Renal pelvis (tissue), 4 donors: ENCODE results near the gene YY2. TPM values are rescaled to one million over a fixed set of nuclear protein-coding genes. Genes with fewer than 3 reads are reported as not detected.
"Not testable (repeated sequence)": the region's sequence is repeated elsewhere in the genome, so short reads cannot be mapped to it uniquely, and the experiment has no call there.

ENCODE experiments used
- DNase-seq: peaks from one replicate; pipeline ENCODE4 v3.0.0-alpha.2; 2013
- polyA plus RNA-seq, 3 donors: library from polyadenylated mRNA; unstranded; fragments of 120-200 nt; gene quantifications; one replicate each; pipeline ENCODE4 v1.2.1, GENCODE V29; 2013; ENCODE audit not compliant: insufficient read length in 3 of 3

YY2 gene
- polyA plus RNA-seq, 3 donors = 1.8 to 2.4 (median 2.2) TPM

DNA sequence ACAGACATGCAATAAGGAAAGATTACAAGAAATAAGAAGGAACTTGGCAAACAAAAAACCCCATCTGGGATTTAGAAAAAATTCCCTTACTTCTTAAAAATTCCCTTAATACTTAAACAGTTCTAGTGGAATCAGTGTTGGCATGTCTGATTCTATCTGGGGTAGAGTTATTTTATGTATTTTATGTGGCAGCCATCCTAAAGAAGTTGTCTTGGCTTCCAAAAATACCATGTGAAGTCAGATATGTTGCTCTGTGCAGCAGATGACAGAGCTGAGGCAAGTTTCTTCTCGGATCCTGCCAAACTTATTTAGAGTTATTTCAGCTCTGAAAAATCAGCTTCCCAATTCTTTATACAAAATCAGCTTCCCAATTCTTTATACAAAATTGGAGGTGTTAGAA is 14.7 kb downstream of the YY2 start:
- no peak for DNase-seq

DNA sequence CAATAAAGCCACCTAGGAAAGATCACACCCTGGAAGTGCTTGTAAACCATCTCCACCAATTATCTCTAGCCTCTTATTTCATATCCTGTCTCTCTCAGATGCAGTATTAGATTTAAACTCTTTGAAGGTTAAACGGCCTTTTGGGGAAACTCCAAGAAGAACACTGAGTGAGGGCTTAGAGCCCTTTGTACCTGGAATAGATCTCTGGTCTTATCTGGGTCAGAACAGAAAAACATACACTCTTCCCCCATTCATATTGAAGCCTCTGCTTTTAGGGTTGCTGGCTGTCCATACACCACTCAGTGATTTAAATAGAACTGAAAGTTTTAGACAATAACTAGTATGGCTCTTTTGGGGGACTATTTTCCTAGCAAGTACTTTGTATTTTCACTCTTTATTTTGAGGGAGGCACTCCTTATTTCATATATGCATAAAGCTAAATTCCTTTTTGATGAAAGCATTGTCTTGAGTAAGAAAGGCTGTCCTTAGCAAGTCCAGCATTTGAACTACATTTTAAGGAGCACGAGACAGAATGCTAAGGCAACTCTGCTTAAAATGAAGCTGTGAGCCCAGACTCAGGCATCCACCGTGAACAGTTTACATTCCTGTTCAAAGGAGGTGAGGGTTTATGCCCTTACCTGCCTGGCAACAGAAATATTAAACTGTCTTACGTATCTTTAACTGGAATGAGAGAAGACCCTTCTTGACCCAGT is 17.4 kb downstream of the YY2 start:
- DNase-seq = no peak

DNA sequence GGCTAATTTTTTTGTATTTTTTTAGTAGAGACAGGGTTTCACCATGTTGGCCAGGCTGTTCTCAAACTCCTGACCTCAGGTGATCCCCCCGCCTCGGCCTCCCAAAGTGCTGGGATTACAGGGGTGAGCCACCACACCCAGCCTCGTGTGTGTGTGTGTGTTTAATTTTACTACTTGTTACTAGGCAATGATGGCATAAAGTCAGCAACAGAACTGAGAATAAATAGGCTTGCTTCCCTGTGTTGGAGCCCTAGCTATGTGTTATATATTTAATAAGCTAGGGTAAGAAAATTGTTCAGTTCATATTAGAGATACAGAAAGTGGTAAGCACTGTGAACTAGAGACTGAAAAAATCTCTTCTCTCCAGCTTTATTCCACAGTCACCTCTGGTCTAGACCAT is 18.4 kb downstream of the YY2 start:
- not testable (repeated sequence) for DNase-seq

DNA sequence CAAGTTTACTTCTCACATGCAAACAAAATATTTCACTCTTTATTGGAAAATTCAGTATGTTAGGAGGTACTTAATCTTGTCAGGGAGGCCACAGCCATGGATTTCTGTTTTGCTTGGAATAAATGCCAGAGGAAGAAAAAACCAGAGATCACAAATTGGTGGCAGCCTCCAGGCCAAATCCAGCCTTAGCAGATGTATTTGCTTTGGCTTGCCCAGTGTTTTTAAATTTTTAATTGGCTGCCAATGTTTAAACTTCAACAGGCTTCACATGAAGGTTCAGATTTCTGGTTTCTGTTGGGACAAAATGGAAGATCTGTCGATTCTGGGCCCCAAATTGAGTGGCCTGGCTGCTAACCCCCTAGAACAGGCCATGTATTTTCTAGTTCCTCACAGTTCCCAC is 19.2 kb downstream of the YY2 start:
- DNase-seq = no peak

DNA sequence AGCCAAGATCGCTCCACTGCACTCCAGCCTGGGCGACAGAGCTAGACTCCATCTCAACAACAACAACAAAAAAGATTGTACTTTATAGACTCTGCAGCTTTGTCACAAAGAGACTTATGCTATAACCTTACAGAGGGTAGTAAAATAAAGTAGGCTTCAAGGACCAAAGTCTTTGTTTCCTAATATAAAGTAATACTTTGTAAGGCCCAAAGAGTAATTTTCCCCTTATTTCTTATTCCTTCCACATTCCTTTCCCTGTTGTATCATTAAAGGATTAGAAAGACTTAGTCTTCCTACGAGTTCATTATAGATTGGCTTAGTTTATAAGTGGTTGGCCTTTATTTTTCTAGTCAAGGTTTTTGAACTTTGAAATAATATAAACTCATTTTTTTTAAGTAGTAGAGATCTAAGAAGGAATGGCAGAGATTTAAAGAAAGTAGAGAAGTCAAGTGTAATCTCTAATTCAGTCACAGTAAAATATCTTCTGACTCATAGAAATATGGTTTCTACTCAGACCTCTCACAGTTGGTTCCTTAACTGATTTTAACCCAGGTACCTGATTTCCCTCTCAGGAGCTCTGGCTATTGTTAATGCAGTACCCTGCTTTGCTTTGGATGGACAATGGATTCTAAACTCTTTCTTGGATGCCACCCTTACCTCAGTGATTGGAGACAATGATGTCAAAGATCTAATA is 26.2 kb downstream of the YY2 start:
- DNase-seq = no peak

DNA sequence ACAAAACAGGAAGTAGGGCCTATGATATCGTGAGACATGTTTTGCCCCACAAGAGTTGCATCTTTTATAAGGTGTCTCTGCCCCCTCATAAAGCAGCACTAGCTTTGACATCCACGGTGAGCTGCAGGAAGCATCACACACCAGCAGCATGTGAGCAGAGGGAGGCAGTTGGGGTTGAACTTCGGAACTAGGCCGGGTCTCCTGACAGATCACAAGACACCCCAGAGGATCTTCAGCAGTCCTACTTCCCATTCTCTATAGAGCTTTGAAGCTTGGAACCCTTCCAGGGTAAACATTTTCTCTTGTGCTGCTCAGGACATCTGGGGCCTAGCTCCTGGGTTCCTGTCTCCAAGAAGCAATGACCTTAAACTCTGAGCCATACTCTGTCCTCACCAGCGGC is 27.5 kb downstream of the YY2 start:
- DNase-seq = no peak

DNA sequence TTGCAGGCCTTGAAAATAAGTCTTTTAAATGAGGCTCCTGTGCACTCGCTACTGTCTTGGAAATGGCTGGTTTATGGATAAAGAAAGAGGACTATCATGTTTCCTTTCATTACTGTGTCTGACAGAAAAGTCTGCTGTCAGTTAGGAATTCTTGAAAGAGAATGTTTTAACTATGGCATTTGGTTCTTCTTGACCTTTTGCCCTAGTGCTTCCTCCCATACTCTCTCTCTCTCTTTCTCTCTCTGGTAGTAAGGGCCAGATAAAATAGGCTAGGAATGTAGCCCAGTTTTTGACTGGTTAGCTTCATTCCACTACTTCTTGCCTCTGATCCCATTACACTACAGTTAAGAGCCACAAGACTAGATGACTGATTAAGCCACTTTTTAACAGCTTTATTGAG is 29.8 kb downstream of the YY2 start:
- no peak for DNase-seq

DNA sequence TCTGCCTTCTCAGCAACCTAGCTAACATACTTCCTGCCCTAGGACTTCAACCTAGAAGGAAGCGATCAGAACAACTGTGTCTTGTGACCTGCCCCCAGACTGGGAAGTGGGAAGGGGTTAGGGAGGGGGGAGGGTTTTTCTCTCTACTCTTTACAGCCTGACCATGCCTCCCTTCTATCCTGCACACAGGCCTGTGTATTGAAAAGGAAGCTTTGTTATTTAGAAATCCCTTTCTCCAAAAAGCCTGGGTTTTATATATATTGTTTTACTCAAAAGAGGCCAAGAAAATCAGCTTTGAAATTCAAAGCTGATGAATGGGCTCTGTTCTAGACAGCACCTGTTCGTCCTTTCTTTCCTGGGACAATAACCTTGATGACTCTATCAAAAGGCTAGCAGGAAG is 49.5 kb downstream of the YY2 start:
- DNase-seq = no peak

DNA sequence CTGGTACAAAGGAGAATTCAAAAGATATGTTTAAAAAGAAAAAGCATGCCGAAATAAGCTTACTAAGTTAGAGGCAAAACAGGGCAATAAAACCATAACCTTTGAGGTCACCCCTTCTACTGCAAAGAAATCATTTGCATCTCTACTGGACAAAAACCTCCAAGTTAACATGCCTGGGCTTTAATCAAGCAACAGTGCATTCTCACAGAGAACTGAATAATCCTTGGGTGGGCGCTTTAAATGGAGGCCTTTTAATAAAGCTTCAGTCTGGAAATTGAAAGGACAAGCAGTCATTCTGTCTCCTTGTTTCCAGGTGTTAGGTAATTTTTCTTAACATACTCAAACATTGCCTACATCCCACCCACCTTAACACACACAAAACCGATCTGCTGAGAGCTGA is 50.2 kb downstream of the YY2 start:
- DNase-seq = no peak

DNA sequence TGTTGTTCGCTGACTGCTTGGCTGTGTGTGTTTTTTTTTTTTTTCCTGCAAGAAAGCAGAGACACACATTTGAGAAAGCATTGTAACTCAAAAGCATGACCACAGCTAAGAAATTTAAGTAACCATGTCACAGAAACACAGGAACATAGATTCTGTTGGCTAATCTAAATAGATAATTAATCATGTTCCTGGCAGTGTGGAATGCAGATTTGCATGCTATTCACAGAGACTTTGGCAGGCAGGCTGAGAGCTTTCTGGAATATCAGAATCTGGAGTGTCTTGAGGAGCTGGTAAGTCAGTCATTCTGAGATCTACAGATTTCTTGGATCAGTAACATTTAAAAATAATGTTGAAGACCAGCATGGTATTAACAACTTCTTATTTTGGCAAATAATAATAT is 51.5 kb downstream of the YY2 start:
- DNase-seq = peak; percentile 57

Other genes starting within 250 kb of the YY2 start
- gene KLHL34, start 197.7 kb upstream of the YY2 start, polyA plus RNA-seq = under 1 TPM; 0.08 to 0.12 (median 0.09) TPM
- gene SMPX, start 97.9 kb upstream of the YY2 start, polyA plus RNA-seq = under 1 TPM in 2 of 3 donors, not detected in 1; 0.19 to 0.57 TPM
- gene MBTPS2, start 16.4 kb upstream of the YY2 start, polyA plus RNA-seq = 10 to 100 TPM; 29.0 to 36.0 (median 29.8) TPM
- gene SMS, start 84.7 kb downstream of the YY2 start, polyA plus RNA-seq = 100 to 1,000 TPM; 132 to 156 (median 150) TPM
- under 1 TPM; 0.24 to 0.47 (median 0.43) TPM for gene PHEX, start 176.3 kb downstream of the YY2 start, polyA plus RNA-seq